Measurements from ENCODE around the gene TCTA. TPM values are rescaled to one million over a fixed set of nuclear protein-coding genes. Genes with fewer than 3 reads are reported as not detected.

The TCTA gene
- total RNA-seq, 1 donor from 2014 or later = 17.7 TPM

DNA sequence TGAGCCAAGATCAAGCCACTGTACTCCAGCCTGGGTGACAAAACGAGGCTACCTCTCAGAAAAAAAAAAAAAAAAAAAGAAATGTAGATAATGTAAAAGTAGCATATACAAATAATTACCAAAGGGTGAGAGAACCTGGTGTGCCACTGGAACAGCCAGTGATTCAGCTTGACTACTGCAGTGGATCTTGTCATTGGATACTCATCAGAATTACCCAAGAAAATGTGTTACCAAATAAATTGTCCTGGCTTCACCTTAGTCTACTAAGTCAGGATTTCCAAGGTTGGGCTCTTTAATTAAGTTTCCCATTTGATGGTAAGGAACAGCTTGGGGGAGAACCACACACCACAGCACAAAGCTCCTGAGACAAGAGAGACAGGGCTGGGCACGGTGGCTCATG, 15.4 kb downstream of the TCTA start:
- Histone ChIP-seq H3K27ac (replicated peaks) (no peak overlapping the region), H3K4me3 (no peak overlapping the region), H3K27me3 (ENCODE audit: low read depth) (no peaks in the 10 kb centered on the region), H3K36me3 (peaks cover 15% of the 10 kb centered on the region), H3K4me1 (peaks cover 22% of the 10 kb centered on the region), H3K9me3 (replicated peaks) (no peaks in the 10 kb centered on the region)
- intact Hi-C loops (cut with micrococcal nuclease) = no loop called here
- TF ChIP-seq, protein P1, sequence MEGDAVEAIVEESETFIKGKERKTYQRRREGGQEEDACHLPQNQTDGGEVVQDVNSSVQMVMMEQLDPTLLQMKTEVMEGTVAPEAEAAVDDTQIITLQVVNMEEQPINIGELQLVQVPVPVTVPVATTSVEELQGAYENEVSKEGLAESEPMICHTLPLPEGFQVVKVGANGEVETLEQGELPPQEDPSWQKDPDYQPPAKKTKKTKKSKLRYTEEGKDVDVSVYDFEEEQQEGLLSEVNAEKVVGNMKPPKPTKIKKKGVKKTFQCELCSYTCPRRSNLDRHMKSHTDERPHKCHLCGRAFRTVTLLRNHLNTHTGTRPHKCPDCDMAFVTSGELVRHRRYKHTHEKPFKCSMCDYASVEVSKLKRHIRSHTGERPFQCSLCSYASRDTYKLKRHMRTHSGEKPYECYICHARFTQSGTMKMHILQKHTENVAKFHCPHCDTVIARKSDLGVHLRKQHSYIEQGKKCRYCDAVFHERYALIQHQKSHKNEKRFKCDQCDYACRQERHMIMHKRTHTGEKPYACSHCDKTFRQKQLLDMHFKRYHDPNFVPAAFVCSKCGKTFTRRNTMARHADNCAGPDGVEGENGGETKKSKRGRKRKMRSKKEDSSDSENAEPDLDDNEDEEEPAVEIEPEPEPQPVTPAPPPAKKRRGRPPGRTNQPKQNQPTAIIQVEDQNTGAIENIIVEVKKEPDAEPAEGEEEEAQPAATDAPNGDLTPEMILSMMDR (IDR thresholded peaks at IDR 0.05; ENCODE audit: borderline replicate concordance) = no peak
- no peak for DNase-seq

DNA sequence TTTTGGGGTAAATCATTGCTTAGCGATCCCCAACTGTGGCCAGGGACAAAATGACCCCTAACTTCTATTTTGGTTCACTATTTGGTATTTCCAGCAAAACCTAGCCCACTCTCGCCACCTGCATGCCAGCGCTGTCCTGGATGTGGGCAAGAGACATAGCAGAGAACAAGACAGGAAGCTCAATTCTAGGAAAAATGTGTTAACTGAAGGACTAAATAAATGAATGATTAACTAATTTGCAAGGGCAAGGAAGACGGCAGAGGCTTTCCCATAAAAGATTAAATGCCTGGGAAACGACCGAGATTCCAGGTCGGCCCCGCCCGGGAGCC, 16.5 kb downstream of the TCTA start:
- DNase-seq = no peak
- Histone ChIP-seq H3K4me1 (peaks cover 15% of the 10 kb centered on the region), H3K4me3 (peak overlapping the region; percentile 68), H3K27me3 (ENCODE audit: low read depth) (no peaks in the 10 kb centered on the region), H3K9me3 (replicated peaks) (no peaks in the 10 kb centered on the region), H3K36me3 (peaks cover 15% of the 10 kb centered on the region), H3K27ac (replicated peaks) (peak overlapping the region; percentile 94)
- TF ChIP-seq, protein P1 (IDR thresholded peaks at IDR 0.05; ENCODE audit: borderline replicate concordance) = no peak
- intact Hi-C loops (cut with micrococcal nuclease) = no loop called here

DNA sequence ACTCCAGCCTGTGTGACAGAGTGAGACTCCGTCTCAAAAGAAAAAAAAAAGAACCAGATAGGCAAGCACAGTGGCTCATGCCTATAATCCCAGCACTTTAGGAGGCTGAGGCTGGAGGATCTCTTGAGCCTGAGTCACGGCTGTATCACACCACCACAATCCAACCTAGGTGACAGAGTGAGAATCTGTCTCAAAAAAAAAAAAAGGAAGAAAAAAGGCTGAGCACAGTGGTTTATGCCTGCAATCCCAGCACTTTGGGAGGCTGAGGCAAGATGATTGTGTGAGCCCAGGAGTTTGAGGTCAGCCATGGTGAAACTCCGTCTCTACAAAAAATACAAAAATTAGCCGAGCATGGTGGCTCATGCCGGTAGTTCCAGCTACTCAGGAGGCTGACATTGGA, 22.5 kb downstream of the TCTA start:
- no peaks in the 10 kb centered on the region for H3K9me3 ChIP-seq (replicated peaks)
- intact Hi-C loops (cut with micrococcal nuclease) = no loop called here
- no peaks in the 10 kb centered on the region for H3K36me3 ChIP-seq
- TF ChIP-seq, protein P1 (IDR thresholded peaks at IDR 0.05; ENCODE audit: borderline replicate concordance) = no peak
- no peaks in the 10 kb centered on the region for H3K27me3 ChIP-seq (ENCODE audit: low read depth)
- no peak for DNase-seq
- H3K27ac ChIP-seq (replicated peaks) = no peak overlapping the region
- peaks cover 3% of the 10 kb centered on the region for H3K4me1 ChIP-seq
- H3K4me3 ChIP-seq = no peak overlapping the region

DNA sequence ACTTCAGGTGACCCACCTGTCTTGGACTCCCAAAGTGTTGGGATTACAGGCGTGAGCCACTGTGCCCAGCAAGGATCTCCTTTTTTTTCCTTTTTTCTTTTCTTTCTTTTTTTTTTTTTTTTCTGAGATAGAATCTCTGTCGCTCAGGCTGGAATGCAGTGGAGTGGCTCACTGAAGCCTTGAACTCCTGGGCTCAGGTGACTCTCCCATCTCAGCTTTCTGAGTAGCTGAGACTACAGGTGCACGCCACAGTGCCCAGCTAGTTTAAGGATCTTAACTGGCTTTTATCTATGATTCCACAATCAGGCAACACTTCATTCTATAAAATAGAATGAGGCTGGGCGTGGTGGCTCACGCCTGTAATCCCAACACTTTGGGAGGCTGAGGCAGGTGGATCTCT, 33.2 kb downstream of the TCTA start:
- no peak overlapping the region for H3K27ac ChIP-seq (replicated peaks)
- no peak overlapping the region for H3K4me3 ChIP-seq
- no peaks in the 10 kb centered on the region for H3K36me3 ChIP-seq
- peaks cover 18% of the 10 kb centered on the region for H3K4me1 ChIP-seq
- intact Hi-C loops (cut with micrococcal nuclease) = loop anchor here (10.0 kb wide), 1 partner anchor 111 kb away; no protein-coding TSS in a partner anchor
- no peak for DNase-seq
- no peaks in the 10 kb centered on the region for H3K9me3 ChIP-seq (replicated peaks)
- TF ChIP-seq, protein P1 (IDR thresholded peaks at IDR 0.05; ENCODE audit: borderline replicate concordance) = no peak
- H3K27me3 ChIP-seq (ENCODE audit: low read depth) = no peaks in the 10 kb centered on the region

DNA sequence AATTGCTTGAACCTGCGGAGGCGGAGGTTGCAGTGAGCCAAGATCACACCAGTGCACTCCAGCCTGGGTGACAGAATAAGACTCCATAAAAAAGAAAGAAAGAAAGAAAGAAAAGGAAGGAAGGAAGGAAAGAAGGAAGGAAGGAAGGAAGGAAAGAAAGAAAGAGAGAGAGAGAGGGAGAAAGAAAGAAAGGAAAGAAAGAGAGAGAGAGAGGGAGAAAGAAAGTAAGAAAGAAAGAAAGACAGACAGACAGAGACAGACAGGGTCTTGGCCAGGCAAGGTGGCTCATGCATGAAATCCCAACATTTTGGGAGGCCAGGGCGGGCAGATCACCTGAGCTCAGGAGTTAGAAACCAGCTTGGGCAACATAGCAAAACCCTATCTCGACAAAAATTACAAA, 41.4 kb downstream of the TCTA start:
- Histone ChIP-seq H3K4me3 (no peak overlapping the region), H3K4me1 (peaks cover 32% of the 10 kb centered on the region), H3K9me3 (replicated peaks) (no peaks in the 10 kb centered on the region), H3K27ac (replicated peaks) (no peak overlapping the region), H3K36me3 (no peaks in the 10 kb centered on the region), H3K27me3 (ENCODE audit: low read depth) (no peaks in the 10 kb centered on the region)
- intact Hi-C loops (cut with micrococcal nuclease) = no loop called here
- no peak for DNase-seq
- TF ChIP-seq, protein P1 (IDR thresholded peaks at IDR 0.05; ENCODE audit: borderline replicate concordance) = no peak

DNA sequence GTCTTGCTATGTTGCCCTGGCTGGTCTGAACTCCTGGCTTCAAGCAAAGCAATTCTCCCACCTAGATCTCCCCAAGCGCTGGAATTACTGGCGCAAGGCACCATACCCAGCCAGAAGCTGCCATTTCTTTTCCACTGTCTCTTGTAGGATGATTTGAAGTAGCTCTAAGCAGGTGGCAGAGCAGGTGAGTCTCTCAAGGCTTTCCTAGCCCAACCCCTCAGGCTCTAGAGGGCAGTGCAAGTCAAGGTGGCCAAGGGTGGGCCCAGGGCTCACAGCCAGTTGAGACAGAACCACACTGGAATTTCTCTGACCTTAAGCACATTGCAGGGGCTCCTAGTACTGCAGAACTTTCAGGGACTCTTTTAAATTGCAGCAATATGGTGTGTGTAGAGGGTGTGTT, 42.2 kb downstream of the TCTA start:
- H3K9me3 ChIP-seq (replicated peaks) = no peaks in the 10 kb centered on the region
- H3K4me3 ChIP-seq = no peak overlapping the region
- no peaks in the 10 kb centered on the region for H3K27me3 ChIP-seq (ENCODE audit: low read depth)
- H3K27ac ChIP-seq (replicated peaks) = peak overlapping the region; percentile 72
- intact Hi-C loops (cut with micrococcal nuclease) = no loop called here
- TF ChIP-seq, protein P1 (IDR thresholded peaks at IDR 0.05; ENCODE audit: borderline replicate concordance) = peak; percentile 61
- peaks cover 35% of the 10 kb centered on the region for H3K4me1 ChIP-seq
- no peak for DNase-seq
- H3K36me3 ChIP-seq = no peaks in the 10 kb centered on the region
